HL-60 (cell line): Measurements from ENCODE around the gene PTF1A.

Experiments used
- CTCF ChIP-seq: IDR thresholded peaks from one replicate; pipeline ENCODE4 v1.5.1; 2011; ENCODE audit warnings: low read length, control low read depth, inconsistent platforms; ENCODE audit not compliant: insufficient read depth
- GABPA ChIP-seq: IDR thresholded peaks from 2 replicates; pipeline ENCODE4 v1.6.1; 2012; ENCODE audit warnings: low read depth
- POLR2AphosphoS5 ChIP-seq: IDR thresholded peaks from 2 replicates; pipeline ENCODE4 v1.6.1; 2012; ENCODE audit warnings: low read depth
- REST ChIP-seq: IDR thresholded peaks from 2 replicates; pipeline ENCODE4 v1.6.1; 2012; ENCODE audit warnings: low read depth; ENCODE audit not compliant: insufficient replicate concordance
- SPI1 ChIP-seq: IDR thresholded peaks from 2 replicates; pipeline ENCODE4 v1.6.1; 2012; ENCODE audit warnings: low read depth, mild to moderate bottlenecking, borderline replicate concordance

GRCh38 chr10:23146258-23146657 is 45.9 kb upstream of the PTF1A start:
- no peak for TF ChIP-seq CTCF
- TF ChIP-seq POLR2AphosphoS5: no peak
- TF ChIP-seq GABPA: no peak
- no peak for TF ChIP-seq REST
- no peak for TF ChIP-seq SPI1
